Stimulated activated CD8-positive, alpha-beta memory T cell treated with anti-CD3 and anti-CD28 coated beads, Interleukin-12 subunit alpha, Interleukin-12 subunit beta, amount 100 ng/mL, for 24 hours (primary cell): ENCODE data around the gene SAXO2.
"Not testable (repeated sequence)": the region's sequence is repeated elsewhere in the genome, so short reads cannot be mapped to it uniquely, and the experiment has no call there.

Source experiments
- DNase-seq: peaks from one replicate; pipeline ENCODE4 v3.0.0-alpha.2; 2020; ENCODE audit errors: extremely low read depth

The SAXO2 gene

DNA sequence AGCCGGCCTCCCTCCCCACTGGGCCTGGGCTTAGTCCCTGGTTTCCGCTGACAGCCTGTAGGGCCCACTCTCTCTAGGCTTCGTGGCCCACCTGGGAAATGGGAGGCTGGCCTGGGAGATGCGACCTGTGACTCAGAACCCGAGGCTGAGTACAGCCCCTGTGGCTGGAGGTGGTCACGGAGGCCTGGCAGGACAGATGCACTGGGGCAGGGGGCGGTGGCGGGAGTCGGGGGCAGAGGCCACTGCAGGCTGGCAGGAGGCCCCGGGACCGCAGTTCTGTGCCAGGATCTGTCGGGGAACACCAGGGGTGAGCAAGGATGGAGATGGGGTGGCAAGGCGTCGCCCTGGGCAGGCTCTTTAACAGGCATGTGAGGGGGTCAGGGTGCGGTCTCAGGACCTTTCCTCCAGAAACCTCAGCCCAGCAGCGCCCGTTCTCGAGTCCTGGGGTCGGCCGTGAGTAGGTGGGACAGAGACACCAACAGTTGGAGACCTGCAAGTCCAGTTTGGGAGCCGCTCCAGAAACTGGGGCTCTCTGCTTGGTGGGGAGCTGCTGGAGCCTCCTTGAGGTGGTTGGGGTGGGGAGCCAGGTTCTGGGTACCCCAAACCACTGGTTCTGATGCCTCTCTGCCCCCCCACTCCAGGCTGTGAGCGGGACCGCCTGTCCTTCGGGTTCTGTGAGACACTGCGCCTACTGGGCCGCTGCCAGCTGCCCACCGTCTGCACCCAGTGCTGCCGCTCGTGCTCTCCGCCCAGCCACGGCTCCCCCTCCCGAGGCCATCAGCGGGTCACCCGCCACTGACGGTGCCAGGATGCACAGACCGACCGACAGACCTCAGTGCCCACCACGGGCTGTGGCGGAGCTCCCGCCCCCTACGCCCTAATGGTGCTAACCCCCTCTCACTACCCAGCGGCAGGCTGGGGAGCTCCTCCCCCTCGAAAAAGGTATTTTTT, 71.3 kb downstream of the SAXO2 start:
- DNase-seq, result not testable (repeated sequence)
